GM12878 (cell line): ENCODE results near the gene TMEM131L. TPM values are rescaled to one million over a fixed set of nuclear protein-coding genes. Genes with fewer than 3 reads are reported as not detected.

Source experiments
- ATAC-seq: fragments of 200-7000 bp; cut with Tn5 transposase; 3 replicates; pipeline ENCODE4 v1.9.1; 2020; ENCODE audit warnings: mild to moderate bottlenecking, moderate library complexity
- BruUV-seq: library from RNA; stranded (reverse); fragments of 400-500 nt; replicated peaks from 2 replicates; lab custom pipeline; 2021; lab: Mats Ljungman, UMichigan
- CTCF ChIA-PET: fragments of 300-600 bp; sonication (Branson Sonifier 250); formaldehyde crosslinking; extraction: SDS; loops from one replicate; lab custom pipeline; 2021; ENCODE audit warnings: inconsistent platforms; lab: Yijun Ruan, JAX
- POLR2A ChIA-PET: fragments of 350-600 bp; formaldehyde crosslinking; extraction: SDS; loops from one replicate; lab custom pipeline; 2021; ENCODE audit warnings: inconsistent platforms; lab: Charles Lee
- RAD21 ChIA-PET: fragments of 300-600 bp; sonication (Branson Sonifier 250); formaldehyde crosslinking; loops from one replicate; lab custom pipeline; 2023; ENCODE audit warnings: antibody characterized with exemption; ENCODE audit not compliant: unreplicated experiment; lab: Charles Lee
- SMC1A ChIA-PET: fragments of 300-600 bp; sonication (Branson Sonifier 250); formaldehyde crosslinking; loops from one replicate; lab custom pipeline; 2023; ENCODE audit not compliant: unreplicated experiment, uncharacterized antibody; lab: Charles Lee
- DNase-seq: peaks from one replicate; pipeline ENCODE4 v3.0.0-alpha.2; 2011; ENCODE audit warnings: low read depth, low spot score
- FAIRE-seq: peaks from 3 replicates; lab custom pipeline; 2011; peaks lifted over from hg19 to GRCh38; lab: Jason Lieb, UNC
- H2AFZ ChIP-seq: 2 replicates; pipeline ENCODE4 v1.6.0; 2011; ENCODE audit warnings: low read depth, low read length, control low read depth; ENCODE audit not compliant: control insufficient read depth
- H3K27ac ChIP-seq: 2 replicates; pipeline ENCODE4 v1.5.1; 2011; ENCODE audit warnings: control low read depth; ENCODE audit not compliant: control insufficient read depth, insufficient read depth
- H3K27me3 ChIP-seq, 2 experiments: replicated peaks in 1 of 2; 2 replicates each; pipeline versions ENCODE4 v1.6.0 to v1.6.1; 2011; ENCODE audit warnings: low read length in 1 of 2; ENCODE audit not compliant: control insufficient read depth in 2 of 2, insufficient read depth in 2 of 2
- H3K36me3 ChIP-seq, 2 experiments: 2 replicates each; pipeline ENCODE4 v1.5.1; 2011; ENCODE audit warnings: low read length in 1 of 2; ENCODE audit not compliant: control insufficient read depth in 2 of 2, insufficient read depth in 2 of 2
- H3K4me1 ChIP-seq: 2 replicates; pipeline ENCODE4 v1.6.1; 2011; ENCODE audit warnings: mild to moderate bottlenecking, low read length, moderate library complexity, mixed read lengths; ENCODE audit not compliant: control insufficient read depth, insufficient read depth
- H3K4me2 ChIP-seq: 2 replicates; pipeline ENCODE4 v1.6.0; 2011; ENCODE audit warnings: control low read depth; ENCODE audit not compliant: control insufficient read depth, insufficient read depth
- H3K4me3 ChIP-seq: fragments of 200-600 bp; sonication (generic); 2 replicates; pipeline ENCODE4 v1.5.1; 2016
- H3K79me2 ChIP-seq: 2 replicates; pipeline ENCODE4 v1.6.0; 2011; ENCODE audit warnings: low read length; ENCODE audit not compliant: control insufficient read depth, insufficient read depth
- H3K9ac ChIP-seq: 2 replicates; pipeline ENCODE4 v1.8.0; 2011; ENCODE audit warnings: low read length, control low read depth, mixed read lengths; ENCODE audit not compliant: control insufficient read depth, insufficient read depth
- H3K9me3 ChIP-seq: replicated peaks from 3 replicates; pipeline ENCODE4 v1.5.1; 2011; ENCODE audit warnings: mild to moderate bottlenecking, low read length; ENCODE audit not compliant: control insufficient read depth, insufficient read depth
- H4K20me1 ChIP-seq: 2 replicates; pipeline ENCODE4 v1.6.0; 2011; ENCODE audit not compliant: control insufficient read depth, insufficient read depth
- BCL3 ChIP-seq: IDR thresholded peaks from 2 replicates; pipeline ENCODE4 v1.6.1; 2011; ENCODE audit warnings: borderline replicate concordance, low read depth, mild to moderate bottlenecking, moderate library complexity, low read length; ENCODE audit not compliant: insufficient read depth, poor library complexity, severe bottlenecking
- DPF2 ChIP-seq: fragments of 450-650 bp; IDR thresholded peaks from 2 replicates; pipeline ENCODE4 v1.6.1; 2017; ENCODE audit warnings: mild to moderate bottlenecking
- E2F8 ChIP-seq: fragments of 450-650 bp; IDR thresholded peaks from 2 replicates; pipeline ENCODE4 v1.6.1; 2018; ENCODE audit warnings: mild to moderate bottlenecking, low read depth, moderate library complexity; ENCODE audit not compliant: partially characterized antibody
- EP300 ChIP-seq, 2 experiments: fragments of 150-350 bp in 1 of 2; IDR thresholded peaks; 2 replicates each; pipeline ENCODE4 v1.6.1; 2011 to 2012; ENCODE audit warnings: low read depth in 2 of 2, low read length in 2 of 2, borderline replicate concordance in 1 of 2, improper control_type of control experiment in 1 of 2, inconsistent platforms in 1 of 2; ENCODE audit not compliant: control insufficient read depth in 1 of 2
- IKZF2 ChIP-seq, 2 experiments: fragments of 450-650 bp; IDR thresholded peaks; 2 replicates each; pipeline ENCODE4 v1.6.1; 2017; ENCODE audit warnings: mild to moderate bottlenecking in 2 of 2, moderate library complexity in 2 of 2
- MTA3 ChIP-seq: IDR thresholded peaks from 2 replicates; pipeline ENCODE4 v1.6.1; 2012; ENCODE audit warnings: low read length, inconsistent platforms, borderline replicate concordance
- NFYA ChIP-seq: IDR thresholded peaks from 2 replicates; pipeline ENCODE4 v1.6.1; 2011; ENCODE audit warnings: low read depth, mild to moderate bottlenecking, low read length, improper control_type of control experiment, borderline replicate concordance
- RAD51 ChIP-seq: fragments of 450-650 bp; IDR thresholded peaks from 2 replicates; pipeline ENCODE4 v1.6.1; 2016; ENCODE audit warnings: moderate library complexity, mild to moderate bottlenecking, inconsistent platforms
- SIN3A ChIP-seq: IDR thresholded peaks from 2 replicates; pipeline ENCODE4 v1.6.1; 2012; ENCODE audit warnings: low read depth, low read length, improper control_type of control experiment
- SUPT20H ChIP-seq: IDR thresholded peaks from 2 replicates; pipeline ENCODE4 v1.6.1; 2011; ENCODE audit warnings: low read depth, mild to moderate bottlenecking, low read length, moderate library complexity, borderline replicate concordance; ENCODE audit not compliant: control insufficient read depth
- USF1 ChIP-seq: IDR thresholded peaks from 2 replicates; pipeline ENCODE4 v1.6.1; 2011; ENCODE audit warnings: borderline replicate concordance, low read depth, mild to moderate bottlenecking, moderate library complexity, mixed read lengths, low read length; ENCODE audit not compliant: insufficient read depth; ENCODE audit errors: extremely low read length
- ZNF384 ChIP-seq: IDR thresholded peaks from 2 replicates; pipeline ENCODE4 v1.6.1; 2012; ENCODE audit warnings: low read depth, mild to moderate bottlenecking, low read length, improper control_type of control experiment, borderline replicate concordance
- WGBS: methylation state at CpG from one replicate; pipeline ENCODE4 v1.1.6; 2016; ENCODE audit warnings: low lambda C conversion rate; ENCODE audit not compliant: insufficient replicate concordance, insufficient coverage; ENCODE audit errors: missing lambda C conversion rate; 5-methylcytosine and 5-hydroxymethylcytosine counted together
- in situ Hi-C: fragments of 300-500 bp; cut with MboI; formaldehyde crosslinking; loops from 9 replicates; pipeline ENCODE4 v1.14.3; 2018; ENCODE audit warnings: mixed read lengths
- intact Hi-C: fragments of 100-400 bp; cut with micrococcal nuclease; formaldehyde crosslinking; loops from one replicate; pipeline ENCODE4 v1.14.2; 2022; ENCODE audit not compliant: unreplicated experiment
- polyA plus RNA-seq, 11 experiments: library from polyadenylated mRNA; depleted of rRNA in 4 of 11; unstranded in 6 of 11; stranded (reverse) in 5 of 11; fragments of >200 nt; fragmentation: Nextera tagmentation in 4 of 11; fragmentation: Illumina TruSeq in 1 of 11; extraction: Ambion mirVana in 4 of 11; extraction: Trizol in 1 of 11; gene quantifications; 1 replicate in 1 of 11; 2 replicates in 10 of 11; pipeline versions ENCODE4 v1.2.1 to v1.2.3, GENCODE V29; 2011 to 2016; ENCODE audit warnings: inconsistent platforms in 2 of 11, missing spikeins in 2 of 11, low read depth in 1 of 11
- total RNA-seq, 4 experiments: library from RNA; depleted of rRNA in 3 of 4; stranded (reverse); fragments of >200 nt in 3 of 4; fragmentation: Illumina TruSeq in 1 of 4; extraction: Trizol in 1 of 4; gene quantifications; 2 replicates each; pipeline versions ENCODE4 v1.2.1 to v1.2.3, GENCODE V29; 2013 to 2021
- TF ChIP-seq, protein P1 (sequence below): IDR thresholded peaks from 2 replicates; pipeline ENCODE4 v1.6.1; 2011; ENCODE audit warnings: low read depth, mild to moderate bottlenecking, low read length, moderate library complexity, borderline replicate concordance; ENCODE audit errors: extremely low read depth
- TF ChIP-seq, protein P2 (sequence below): IDR thresholded peaks from 2 replicates; pipeline ENCODE4 v1.6.1; 2011; ENCODE audit warnings: mild to moderate bottlenecking, low read depth, low read length, moderate library complexity; ENCODE audit not compliant: insufficient replicate concordance

The TMEM131L gene
- total and polyA plus RNA-seq, 10 of the 15 experiments (the other 5 are each of a cell fraction or from before 2014, with no cell fraction given) = 8.5 to 101 (median 74.4) TPM

GRCh38 chr4:153663667-153664066 is 197.5 kb downstream of the TMEM131L start:
- RAD21 ChIA-PET = no interaction called here
- WGBS = 11% methylated on average over 1 of the region's 1 CpG
- CTCF ChIA-PET = interaction anchor here (1.0 kb wide), 1 partner anchor 344 kb away, joined by 3 read pairs; no protein-coding TSS in a partner anchor

More at GRCh38 chr4:153663667-153664066, 197.5 kb downstream of the TMEM131L start:
- Histone ChIP-seq H3K27me3 (no peaks in the 10 kb centered on the region), H3K4me2 (no peak overlapping the region), H3K4me1 (no peaks in the 10 kb centered on the region), H3K79me2 (no peaks in the 10 kb centered on the region), H2AFZ (no peak overlapping the region)
- POLR2A ChIA-PET = no interaction called here
- TF ChIP-seq ZNF384 (no peak), SIN3A (no peak), IKZF2 (IDR thresholded peaks at IDR 0.05) (no peak), RAD51 (no peak), E2F8 (no peak), BCL3 (no peak), MTA3 (no peak), DPF2 (no peak), EP300 (IDR thresholded peaks at IDR 0.05; ENCODE audit: borderline replicate concordance in 1 of 2, control insufficient read depth in 1 of 2, low read depth in 2 of 2, low read length in 2 of 2) (no peak), USF1 (no peak), SUPT20H (no peak), NFYA (no peak)
- TF ChIP-seq, protein P1, sequence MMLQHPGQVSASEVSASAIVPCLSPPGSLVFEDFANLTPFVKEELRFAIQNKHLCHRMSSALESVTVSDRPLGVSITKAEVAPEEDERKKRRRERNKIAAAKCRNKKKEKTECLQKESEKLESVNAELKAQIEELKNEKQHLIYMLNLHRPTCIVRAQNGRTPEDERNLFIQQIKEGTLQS = no peak
- TF ChIP-seq, protein P2, sequence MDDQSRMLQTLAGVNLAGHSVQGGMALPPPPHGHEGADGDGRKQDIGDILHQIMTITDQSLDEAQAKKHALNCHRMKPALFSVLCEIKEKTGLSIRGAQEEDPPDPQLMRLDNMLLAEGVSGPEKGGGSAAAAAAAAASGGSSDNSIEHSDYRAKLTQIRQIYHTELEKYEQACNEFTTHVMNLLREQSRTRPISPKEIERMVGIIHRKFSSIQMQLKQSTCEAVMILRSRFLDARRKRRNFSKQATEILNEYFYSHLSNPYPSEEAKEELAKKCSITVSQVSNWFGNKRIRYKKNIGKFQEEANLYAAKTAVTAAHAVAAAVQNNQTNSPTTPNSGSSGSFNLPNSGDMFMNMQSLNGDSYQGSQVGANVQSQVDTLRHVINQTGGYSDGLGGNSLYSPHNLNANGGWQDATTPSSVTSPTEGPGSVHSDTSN = no peak
- TF ChIP-seq, all 136 proteins: peak for 0
- SMC1A ChIA-PET = no interaction called here
- intact Hi-C loops = no loop called here
- H3K9me3 ChIP-seq = no peaks in the 10 kb centered on the region; the same call in 2 of the 3 replicates
- no peaks in the 10 kb centered on the region for H4K20me1 ChIP-seq
- no peak for DNase-seq
- no peaks in the 10 kb centered on the region for H3K36me3 ChIP-seq
- no peak overlapping the region for H3K9ac ChIP-seq
- ATAC-seq = no peak
- FAIRE-seq = no peak
- BruUV-seq = no TSS peak
- no peak overlapping the region for H3K4me3 ChIP-seq
- no peak overlapping the region for H3K27ac ChIP-seq
- in situ Hi-C loops = no loop called here
